Progenitor cell of endocrine pancreas (in vitro differentiated cells): ENCODE data around the gene TNS2. TPM values are rescaled to one million over a fixed set of nuclear protein-coding genes. Genes with fewer than 3 reads are reported as not detected.

Experiments
- DNase-seq: peaks from one replicate; pipeline ENCODE4 v3.0.0; 2021; ENCODE audit warnings: low spot score; ENCODE audit not compliant: unreplicated experiment
- H3K27ac Mint-ChIP-seq: 2 replicates; pipeline ENCODE4 v1.8.0; 2021; ENCODE audit warnings: mild to moderate bottlenecking, moderate library complexity, mixed read lengths
- H3K27me3 Mint-ChIP-seq: 2 replicates; pipeline ENCODE4 v1.8.0; 2021; ENCODE audit warnings: mixed read lengths
- H3K36me3 Mint-ChIP-seq: 2 replicates; pipeline ENCODE4 v1.8.0; 2022; ENCODE audit warnings: mixed read lengths; ENCODE audit not compliant: insufficient read depth
- H3K4me1 Mint-ChIP-seq: 2 replicates; pipeline ENCODE4 v1.8.0; 2021; ENCODE audit warnings: low read depth, mixed read lengths
- H3K4me3 Mint-ChIP-seq: 2 replicates; pipeline ENCODE4 v1.8.0; 2021; ENCODE audit warnings: low read depth, mild to moderate bottlenecking, moderate library complexity, mixed read lengths
- H3K9me3 Mint-ChIP-seq: 2 replicates; pipeline ENCODE4 v1.8.0; 2021; ENCODE audit warnings: low read depth, mixed read lengths
- CTCF ChIP-seq: fragments of 200-600 bp; sonication (generic); IDR thresholded peaks from one replicate; pipeline ENCODE4 v1.5.0; 2021; ENCODE audit warnings: antibody characterized with exemption, mild to moderate bottlenecking; ENCODE audit not compliant: unreplicated experiment
- total RNA-seq: library from RNA; stranded (reverse); gene quantifications from 2 replicates; pipeline ENCODE4 v1.2.1, GENCODE V29; 2021

The TNS2 gene
- total RNA-seq, 1 donor from 2014 or later, result 7.3 TPM

- Mint-ChIP-seq H3K36me3 (no peaks in the 10 kb centered on the region), H3K27me3 (peaks cover 13% of the 10 kb centered on the region), H3K4me3 (peak overlapping the region; percentile 80), H3K27ac (peak overlapping the region; percentile 54), H3K4me1 (peaks cover 45% of the 10 kb centered on the region), H3K9me3 (no peaks in the 10 kb centered on the region)
- peak; percentile 80 for DNase-seq
- TF ChIP-seq CTCF, result peak; percentile 99
These were observed 49.4 kb downstream of the TNS2 start for GRCh38 chr12:53099071-53099882.

GRCh38 chr12:53100466-53101151, 50.7 kb downstream of the TNS2 start:
- peak overlapping the region; percentile 86 for H3K27ac Mint-ChIP-seq
- H3K9me3 Mint-ChIP-seq, result no peaks in the 10 kb centered on the region
- H3K27me3 Mint-ChIP-seq, result peaks cover 13% of the 10 kb centered on the region
- no peak for DNase-seq
- TF ChIP-seq CTCF, result no peak
- no peaks in the 10 kb centered on the region for H3K36me3 Mint-ChIP-seq
- H3K4me3 Mint-ChIP-seq, result no peak overlapping the region
- H3K4me1 Mint-ChIP-seq, result peaks cover 52% of the 10 kb centered on the region

GRCh38 chr12:53101266-53101665, 51.4 kb downstream of the TNS2 start:
- Mint-ChIP-seq H3K36me3 (no peaks in the 10 kb centered on the region), H3K4me1 (peaks cover 53% of the 10 kb centered on the region), H3K9me3 (no peaks in the 10 kb centered on the region), H3K4me3 (no peak overlapping the region), H3K27me3 (peaks cover 10% of the 10 kb centered on the region), H3K27ac (no peak overlapping the region)
- no peak for DNase-seq
- no peak for TF ChIP-seq CTCF

- H3K4me3 Mint-ChIP-seq, result no peak overlapping the region
- H3K27ac Mint-ChIP-seq, result peak overlapping the region; percentile 37
- H3K9me3 Mint-ChIP-seq, result no peaks in the 10 kb centered on the region
- H3K27me3 Mint-ChIP-seq, result peaks cover 1% of the 10 kb centered on the region
- TF ChIP-seq CTCF, result no peak
- DNase-seq, result no peak
- no peaks in the 10 kb centered on the region for H3K36me3 Mint-ChIP-seq
- H3K4me1 Mint-ChIP-seq, result peaks cover 53% of the 10 kb centered on the region
These were observed 52.3 kb downstream of the TNS2 start for GRCh38 chr12:53101931-53102781.
